OCI-LY1 (cell line): Measurements from ENCODE around the gene TMEM218.

Source experiments
- CTCF ChIP-seq: fragments of 200-600 bp; sonication (generic), shearing (Covaris generic); IDR thresholded peaks from 2 replicates; pipeline ENCODE4 v1.5.1; 2017; ENCODE audit warnings: mild to moderate bottlenecking, antibody characterized with exemption, low read length, moderate library complexity, mixed read lengths
- EZH2 ChIP-seq: fragments of 200-600 bp; sonication (generic), shearing (Covaris generic); IDR thresholded peaks from 2 replicates; pipeline ENCODE4 v1.8.0; 2017; ENCODE audit warnings: borderline replicate concordance, mixed run types, mild to moderate bottlenecking, antibody characterized with exemption, low read length, moderate library complexity, mixed read lengths

GRCh38 chr11:125094731-125095130, 16.7 kb downstream of the TMEM218 start:
- no peak for TF ChIP-seq CTCF
- no peak for TF ChIP-seq EZH2
